Liver (tissue), 9 donors: Measurements from ENCODE around the gene ERGIC1. TPM values are rescaled to one million over a fixed set of nuclear protein-coding genes. Genes with fewer than 3 reads are reported as not detected.
A peak's percentile ranks its signal among the peaks of the same experiment; 100 is the strongest.

ENCODE experiments used
- DNase-seq: peaks from one replicate; pipeline ENCODE4 v3.0.0-alpha.2; 2017; ENCODE audit warnings: low spot score
- H3K27ac ChIP-seq, 2 donors: one replicate each; pipeline ENCODE4 v1.7.0; 2013; ENCODE audit warnings: inconsistent platforms in 2 of 2, low read length in 2 of 2, control low read depth in 1 of 2, low read depth in 1 of 2, mild to moderate bottlenecking in 1 of 2
- H3K27me3 ChIP-seq, 4 donors: one replicate each; pipeline versions ENCODE4 v1.6.1 to v1.7.0; 2013; ENCODE audit warnings: low read length in 3 of 4, inconsistent platforms in 1 of 4, mild to moderate bottlenecking in 1 of 4, moderate library complexity in 1 of 4; ENCODE audit not compliant: control insufficient read depth in 4 of 4, insufficient read depth in 4 of 4
- H3K36me3 ChIP-seq, 4 donors: one replicate each; pipeline versions ENCODE4 v1.6.1 to v1.7.0; 2013; ENCODE audit warnings: low read length in 3 of 4, mild to moderate bottlenecking in 3 of 4, low read depth in 1 of 4, moderate library complexity in 1 of 4; ENCODE audit not compliant: control insufficient read depth in 4 of 4, insufficient read depth in 3 of 4
- H3K4me1 ChIP-seq, 4 donors: one replicate each; pipeline versions ENCODE4 v1.6.1 to v1.7.0; 2013; ENCODE audit warnings: low read length in 3 of 4, mild to moderate bottlenecking in 3 of 4, moderate library complexity in 1 of 4; ENCODE audit not compliant: control insufficient read depth in 4 of 4, insufficient read depth in 4 of 4
- H3K4me3 ChIP-seq, 3 donors: one replicate each; pipeline versions ENCODE4 v1.6.1 to v1.7.0; 2013; ENCODE audit warnings: low read length in 3 of 3, control low read depth in 1 of 3, low read depth in 1 of 3, mild to moderate bottlenecking in 1 of 3
- H3K9ac ChIP-seq, 2 donors: one replicate each; pipeline ENCODE4 v1.7.0; 2013; ENCODE audit warnings: low read length in 2 of 2, mild to moderate bottlenecking in 2 of 2, moderate library complexity in 2 of 2, control low read depth in 1 of 2, low read depth in 1 of 2
- H3K9me3 ChIP-seq, 4 donors: one replicate each; pipeline versions ENCODE4 v1.6.1 to v1.7.0; 2013; ENCODE audit warnings: low read length in 3 of 4; ENCODE audit not compliant: control insufficient read depth in 4 of 4
- EGR1 ChIP-seq, 2 donors: IDR thresholded peaks; 2 replicates each; pipeline ENCODE4 v1.6.1; 2016 to 2018; ENCODE audit warnings: antibody characterized with exemption in 2 of 2, low read depth in 2 of 2
- FOXA1 ChIP-seq: IDR thresholded peaks from 2 replicates; pipeline ENCODE4 v1.6.1; 2016; ENCODE audit warnings: antibody characterized with exemption
- FOXA2 ChIP-seq: IDR thresholded peaks from 2 replicates; pipeline ENCODE4 v1.6.1; 2016; ENCODE audit warnings: antibody characterized with exemption
- GABPA ChIP-seq, 2 donors: IDR thresholded peaks in 1 of 2; conservative IDR thresholded peaks in 1 of 2; 2 replicates each; pipeline ENCODE4 v1.6.1; 2016; ENCODE audit warnings: antibody characterized with exemption in 2 of 2, mild to moderate bottlenecking in 1 of 2, moderate library complexity in 1 of 2
- HNF4A ChIP-seq, 2 donors: conservative IDR thresholded peaks; 2 replicates each; pipeline ENCODE4 v1.6.1; 2016; ENCODE audit warnings: antibody characterized with exemption in 2 of 2, mild to moderate bottlenecking in 2 of 2
- HNF4G ChIP-seq: IDR thresholded peaks from 2 replicates; pipeline ENCODE4 v1.6.1; 2016; ENCODE audit warnings: antibody characterized with exemption
- JUND ChIP-seq, 2 donors: IDR thresholded peaks; 2 replicates each; pipeline ENCODE4 v1.6.1; 2016; ENCODE audit warnings: antibody characterized with exemption in 2 of 2
- NR2F2 ChIP-seq: IDR thresholded peaks from 2 replicates; pipeline ENCODE4 v1.6.1; 2016; ENCODE audit warnings: antibody characterized with exemption
- RAD21 ChIP-seq, 2 donors: IDR thresholded peaks; 2 replicates each; pipeline ENCODE4 v1.6.1; 2016; ENCODE audit warnings: antibody characterized with exemption in 2 of 2, mild to moderate bottlenecking in 2 of 2
- REST ChIP-seq: IDR thresholded peaks from 2 replicates; pipeline ENCODE4 v1.6.1; 2016; ENCODE audit warnings: antibody characterized with exemption, mild to moderate bottlenecking
- RXRA ChIP-seq, 2 donors: IDR thresholded peaks; 2 replicates each; pipeline ENCODE4 v1.6.1; 2017 to 2018; ENCODE audit warnings: antibody characterized with exemption in 2 of 2, mild to moderate bottlenecking in 1 of 2
- SP1 ChIP-seq: IDR thresholded peaks from 2 replicates; pipeline ENCODE4 v1.6.1; 2018; ENCODE audit warnings: antibody characterized with exemption, mild to moderate bottlenecking
- TAF1 ChIP-seq: conservative IDR thresholded peaks from 2 replicates; pipeline ENCODE4 v1.6.1; 2016; ENCODE audit warnings: antibody characterized with exemption, mild to moderate bottlenecking
- YY1 ChIP-seq: IDR thresholded peaks from 2 replicates; pipeline ENCODE4 v1.6.1; 2016; ENCODE audit warnings: antibody characterized with exemption, mild to moderate bottlenecking
- WGBS: extraction: QIAGEN DNeasy Blood & Tissue Kit; methylation state at CpG from one replicate; pipeline ENCODE4 v1.1.7; 2013; 5-methylcytosine and 5-hydroxymethylcytosine counted together
- polyA plus RNA-seq, 2 donors: library from polyadenylated mRNA; stranded (reverse) in 1 of 2; unstranded in 1 of 2; fragments of 200-250 nt in 1 of 2; fragments of >200 nt in 1 of 2; fragmentation: Nextera tagmentation in 1 of 2; extraction: Ambion mirVana in 1 of 2; gene quantifications; one replicate each; pipeline versions ENCODE4 v1.2.1 to v1.2.3, GENCODE V29; 2013 to 2015
- total RNA-seq, 2 donors: library from RNA; depleted of rRNA; stranded (reverse); fragments of >200 nt; gene quantifications; one replicate each; pipeline ENCODE4 v1.2.3, GENCODE V29; 2014
- TF ChIP-seq, protein P1 (sequence below): IDR thresholded peaks from 2 replicates; pipeline ENCODE4 v1.6.1; 2016; ENCODE audit warnings: antibody characterized with exemption
- TF ChIP-seq, protein P2 (sequence below): IDR thresholded peaks from 2 replicates; pipeline ENCODE4 v1.6.1; 2016; ENCODE audit warnings: antibody characterized with exemption
- TF ChIP-seq, protein P3 (sequence below): fragments of 150-350 bp; IDR thresholded peaks from 2 replicates; pipeline ENCODE4 v1.5.1; 2017; ENCODE audit warnings: improper control_type of control experiment, low read depth, low read length; ENCODE audit not compliant: missing input control
- TF ChIP-seq, protein P4 (sequence below): IDR thresholded peaks from 2 replicates; pipeline ENCODE4 v1.6.1; 2016; ENCODE audit warnings: antibody characterized with exemption
- donor health status: healthy.
- donor health status: healthy.
- donor health status: healthy.
- donor health status: healthy.
- donor health status: healthy.

ERGIC1 gene
- total and polyA plus RNA-seq, 4 donors: 45.4 to 155 (median 101) TPM

DNA sequence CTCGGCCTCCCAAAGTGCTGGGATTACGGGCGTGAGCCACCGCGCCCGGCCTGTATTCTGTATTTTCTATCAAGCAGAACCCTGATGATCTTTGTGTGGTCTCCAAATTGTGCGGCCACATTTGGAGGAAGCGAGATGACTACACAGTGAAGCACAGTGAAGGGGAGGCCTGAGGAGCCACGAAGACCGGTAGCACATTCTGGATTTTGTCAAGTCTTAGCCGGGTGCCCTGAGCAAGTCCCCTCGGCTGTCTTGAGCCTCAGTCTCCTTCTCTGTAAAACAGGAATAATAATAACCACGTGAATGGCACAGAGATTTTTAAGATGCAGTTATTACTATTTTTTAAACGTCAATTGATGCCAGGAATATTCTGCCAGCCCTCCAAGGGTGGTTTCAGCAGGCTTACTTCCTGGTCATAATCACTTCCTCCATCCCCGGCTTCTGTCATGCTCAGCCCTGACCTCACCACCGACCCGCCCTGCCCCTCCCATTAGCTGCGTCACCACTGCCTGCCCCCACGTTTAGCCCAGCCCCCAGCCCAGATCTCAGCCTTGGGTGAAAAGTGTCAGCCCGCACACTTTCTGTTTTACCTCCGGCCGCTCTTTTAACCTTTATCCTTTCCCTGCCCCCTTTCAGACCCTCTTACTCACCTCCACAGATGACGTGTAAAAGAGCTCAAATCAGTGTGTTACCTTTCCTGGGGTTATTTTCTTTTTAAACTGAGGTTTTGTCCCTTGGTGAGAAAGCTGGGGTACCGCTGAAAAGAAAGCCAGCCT, 27.0 kb upstream of the ERGIC1 start:
- TF ChIP-seq, protein P1, sequence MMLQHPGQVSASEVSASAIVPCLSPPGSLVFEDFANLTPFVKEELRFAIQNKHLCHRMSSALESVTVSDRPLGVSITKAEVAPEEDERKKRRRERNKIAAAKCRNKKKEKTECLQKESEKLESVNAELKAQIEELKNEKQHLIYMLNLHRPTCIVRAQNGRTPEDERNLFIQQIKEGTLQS: peak; percentile 72
- TF ChIP-seq RXRA (IDR thresholded peaks at IDR 0.05) (peak; percentile 92 to 94), EGR1 (IDR thresholded peaks at IDR 0.05; ENCODE audit: low read depth in 2 of 2) (peak; percentile 44 to 67), SP1 (peak; percentile 89), NR2F2 (peak; percentile 73), JUND (IDR thresholded peaks at IDR 0.05) (peak; percentile 87 to 88), YY1 (peak; percentile 73), FOXA1 (no peak), FOXA2 (no peak), HNF4G (no peak), TAF1 (peak; percentile 22), REST (peak; percentile 64), RAD21 (IDR thresholded peaks at IDR 0.05) (peak; percentile 59 to 64), GABPA (IDR thresholded peaks at IDR 0.05 in 1 of 2, conservative IDR thresholded peaks at IDR 0.05 in 1 of 2) (peak in 1 of 2 donors; percentile 65), HNF4A (conservative IDR thresholded peaks at IDR 0.05) (peak; percentile 61 to 77)
- TF ChIP-seq, protein P2, sequence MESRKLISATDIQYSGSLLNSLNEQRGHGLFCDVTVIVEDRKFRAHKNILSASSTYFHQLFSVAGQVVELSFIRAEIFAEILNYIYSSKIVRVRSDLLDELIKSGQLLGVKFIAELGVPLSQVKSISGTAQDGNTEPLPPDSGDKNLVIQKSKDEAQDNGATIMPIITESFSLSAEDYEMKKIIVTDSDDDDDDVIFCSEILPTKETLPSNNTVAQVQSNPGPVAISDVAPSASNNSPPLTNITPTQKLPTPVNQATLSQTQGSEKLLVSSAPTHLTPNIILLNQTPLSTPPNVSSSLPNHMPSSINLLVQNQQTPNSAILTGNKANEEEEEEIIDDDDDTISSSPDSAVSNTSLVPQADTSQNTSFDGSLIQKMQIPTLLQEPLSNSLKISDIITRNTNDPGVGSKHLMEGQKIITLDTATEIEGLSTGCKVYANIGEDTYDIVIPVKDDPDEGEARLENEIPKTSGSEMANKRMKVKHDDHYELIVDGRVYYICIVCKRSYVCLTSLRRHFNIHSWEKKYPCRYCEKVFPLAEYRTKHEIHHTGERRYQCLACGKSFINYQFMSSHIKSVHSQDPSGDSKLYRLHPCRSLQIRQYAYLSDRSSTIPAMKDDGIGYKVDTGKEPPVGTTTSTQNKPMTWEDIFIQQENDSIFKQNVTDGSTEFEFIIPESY: peak; percentile 23
- TF ChIP-seq, protein P3, sequence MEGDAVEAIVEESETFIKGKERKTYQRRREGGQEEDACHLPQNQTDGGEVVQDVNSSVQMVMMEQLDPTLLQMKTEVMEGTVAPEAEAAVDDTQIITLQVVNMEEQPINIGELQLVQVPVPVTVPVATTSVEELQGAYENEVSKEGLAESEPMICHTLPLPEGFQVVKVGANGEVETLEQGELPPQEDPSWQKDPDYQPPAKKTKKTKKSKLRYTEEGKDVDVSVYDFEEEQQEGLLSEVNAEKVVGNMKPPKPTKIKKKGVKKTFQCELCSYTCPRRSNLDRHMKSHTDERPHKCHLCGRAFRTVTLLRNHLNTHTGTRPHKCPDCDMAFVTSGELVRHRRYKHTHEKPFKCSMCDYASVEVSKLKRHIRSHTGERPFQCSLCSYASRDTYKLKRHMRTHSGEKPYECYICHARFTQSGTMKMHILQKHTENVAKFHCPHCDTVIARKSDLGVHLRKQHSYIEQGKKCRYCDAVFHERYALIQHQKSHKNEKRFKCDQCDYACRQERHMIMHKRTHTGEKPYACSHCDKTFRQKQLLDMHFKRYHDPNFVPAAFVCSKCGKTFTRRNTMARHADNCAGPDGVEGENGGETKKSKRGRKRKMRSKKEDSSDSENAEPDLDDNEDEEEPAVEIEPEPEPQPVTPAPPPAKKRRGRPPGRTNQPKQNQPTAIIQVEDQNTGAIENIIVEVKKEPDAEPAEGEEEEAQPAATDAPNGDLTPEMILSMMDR: no peak
- TF ChIP-seq, protein P4, sequence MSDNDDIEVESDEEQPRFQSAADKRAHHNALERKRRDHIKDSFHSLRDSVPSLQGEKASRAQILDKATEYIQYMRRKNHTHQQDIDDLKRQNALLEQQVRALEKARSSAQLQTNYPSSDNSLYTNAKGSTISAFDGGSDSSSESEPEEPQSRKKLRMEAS: peak; percentile 73
- H3K9ac ChIP-seq: peak overlapping the region; percentile 67 to 96
- 45% methylated on average over 24 of the region's 24 CpGs for WGBS
- peaks cover 0 to 2% (median 0%) of the 10 kb centered on the region in 4 donors for H3K9me3 ChIP-seq
- H3K4me3 ChIP-seq: peak overlapping the region; percentile 2 to 30 (median 17)
- H3K4me1 ChIP-seq: peaks cover 0 to 7% (median 1%) of the 10 kb centered on the region in 4 donors
- no peaks in the 10 kb centered on the region for H3K36me3 ChIP-seq
- peak overlapping the region; percentile 85 to 87 for H3K27ac ChIP-seq
- H3K27me3 ChIP-seq: no peaks in the 10 kb centered on the region
- peak; percentile 87 for DNase-seq
